ENCODE measurements around the gene GPR146. TPM values are rescaled to one million over a fixed set of nuclear protein-coding genes. Genes with fewer than 3 reads are reported as not detected.

Gene GPR146
- total RNA-seq, 1 donor: 5.1 TPM

DNA sequence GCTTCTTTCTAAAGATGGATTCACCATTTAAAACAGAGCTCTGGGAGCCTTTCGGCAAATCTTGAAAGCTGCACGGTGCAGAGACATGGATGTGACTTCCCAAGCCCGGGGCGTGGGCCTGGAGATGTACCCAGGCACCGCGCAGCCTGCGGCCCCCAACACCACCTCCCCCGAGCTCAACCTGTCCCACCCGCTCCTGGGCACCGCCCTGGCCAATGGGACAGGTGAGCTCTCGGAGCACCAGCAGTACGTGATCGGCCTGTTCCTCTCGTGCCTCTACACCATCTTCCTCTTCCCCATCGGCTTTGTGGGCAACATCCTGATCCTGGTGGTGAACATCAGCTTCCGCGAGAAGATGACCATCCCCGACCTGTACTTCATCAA lies 47.3 kb downstream of the GPR146 start:
- Histone ChIP-seq H3K36me3 (ENCODE audit: insufficient read depth, low read length) (no peaks in the 10 kb centered on the region), H3K27ac (ENCODE audit: low read depth, low read length) (no peak overlapping the region), H4K20me1 (ENCODE audit: insufficient read depth, low read length) (peaks cover 10% of the 10 kb centered on the region), H3K79me2 (ENCODE audit: insufficient read depth, low read length) (peaks cover 2% of the 10 kb centered on the region), H3K27me3 (ENCODE audit: insufficient read depth, low read length) (no peaks in the 10 kb centered on the region), H2AFZ (ENCODE audit: low read length) (no peak overlapping the region), H3K4me3 (ENCODE audit: insufficient read depth, low read length) (no peak overlapping the region), H3K9me3 (ENCODE audit: low read depth, low read length) (no peaks in the 10 kb centered on the region), H3K4me1 (ENCODE audit: insufficient read depth, low read length) (peaks cover 26% of the 10 kb centered on the region), H3K4me2 (ENCODE audit: insufficient read depth, low read length) (no peak overlapping the region)
- TF ChIP-seq, protein P1, sequence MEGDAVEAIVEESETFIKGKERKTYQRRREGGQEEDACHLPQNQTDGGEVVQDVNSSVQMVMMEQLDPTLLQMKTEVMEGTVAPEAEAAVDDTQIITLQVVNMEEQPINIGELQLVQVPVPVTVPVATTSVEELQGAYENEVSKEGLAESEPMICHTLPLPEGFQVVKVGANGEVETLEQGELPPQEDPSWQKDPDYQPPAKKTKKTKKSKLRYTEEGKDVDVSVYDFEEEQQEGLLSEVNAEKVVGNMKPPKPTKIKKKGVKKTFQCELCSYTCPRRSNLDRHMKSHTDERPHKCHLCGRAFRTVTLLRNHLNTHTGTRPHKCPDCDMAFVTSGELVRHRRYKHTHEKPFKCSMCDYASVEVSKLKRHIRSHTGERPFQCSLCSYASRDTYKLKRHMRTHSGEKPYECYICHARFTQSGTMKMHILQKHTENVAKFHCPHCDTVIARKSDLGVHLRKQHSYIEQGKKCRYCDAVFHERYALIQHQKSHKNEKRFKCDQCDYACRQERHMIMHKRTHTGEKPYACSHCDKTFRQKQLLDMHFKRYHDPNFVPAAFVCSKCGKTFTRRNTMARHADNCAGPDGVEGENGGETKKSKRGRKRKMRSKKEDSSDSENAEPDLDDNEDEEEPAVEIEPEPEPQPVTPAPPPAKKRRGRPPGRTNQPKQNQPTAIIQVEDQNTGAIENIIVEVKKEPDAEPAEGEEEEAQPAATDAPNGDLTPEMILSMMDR (IDR thresholded peaks at IDR 0.05; ENCODE audit: extremely low read depth, low read depth, low read length): no peak
- DNase-seq (ENCODE audit: insufficient read length, low spot score, missing footprints): no peak

DNA sequence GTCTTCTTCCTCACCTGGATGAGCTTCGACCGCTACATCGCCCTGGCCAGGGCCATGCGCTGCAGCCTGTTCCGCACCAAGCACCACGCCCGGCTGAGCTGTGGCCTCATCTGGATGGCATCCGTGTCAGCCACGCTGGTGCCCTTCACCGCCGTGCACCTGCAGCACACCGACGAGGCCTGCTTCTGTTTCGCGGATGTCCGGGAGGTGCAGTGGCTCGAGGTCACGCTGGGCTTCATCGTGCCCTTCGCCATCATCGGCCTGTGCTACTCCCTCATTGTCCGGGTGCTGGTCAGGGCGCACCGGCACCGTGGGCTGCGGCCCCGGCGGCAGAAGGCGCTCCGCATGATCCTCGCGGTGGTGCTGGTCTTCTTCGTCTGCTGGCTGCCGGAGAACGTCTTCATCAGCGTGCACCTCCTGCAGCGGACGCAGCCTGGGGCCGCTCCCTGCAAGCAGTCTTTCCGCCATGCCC lies 47.9 kb downstream of the GPR146 start:
- Histone ChIP-seq H3K4me2 (ENCODE audit: insufficient read depth, low read length) (no peak overlapping the region), H3K27ac (ENCODE audit: low read depth, low read length) (no peak overlapping the region), H3K9me3 (ENCODE audit: low read depth, low read length) (no peaks in the 10 kb centered on the region), H4K20me1 (ENCODE audit: insufficient read depth, low read length) (peaks cover 15% of the 10 kb centered on the region), H2AFZ (ENCODE audit: low read length) (no peak overlapping the region), H3K4me3 (ENCODE audit: insufficient read depth, low read length) (no peak overlapping the region), H3K79me2 (ENCODE audit: insufficient read depth, low read length) (peaks cover 2% of the 10 kb centered on the region), H3K27me3 (ENCODE audit: insufficient read depth, low read length) (no peaks in the 10 kb centered on the region), H3K4me1 (ENCODE audit: insufficient read depth, low read length) (peaks cover 20% of the 10 kb centered on the region), H3K36me3 (ENCODE audit: insufficient read depth, low read length) (no peaks in the 10 kb centered on the region)
- TF ChIP-seq, protein P1 (IDR thresholded peaks at IDR 0.05; ENCODE audit: extremely low read depth, low read depth, low read length): no peak
- no peak for DNase-seq (ENCODE audit: insufficient read length, low spot score, missing footprints)

DNA sequence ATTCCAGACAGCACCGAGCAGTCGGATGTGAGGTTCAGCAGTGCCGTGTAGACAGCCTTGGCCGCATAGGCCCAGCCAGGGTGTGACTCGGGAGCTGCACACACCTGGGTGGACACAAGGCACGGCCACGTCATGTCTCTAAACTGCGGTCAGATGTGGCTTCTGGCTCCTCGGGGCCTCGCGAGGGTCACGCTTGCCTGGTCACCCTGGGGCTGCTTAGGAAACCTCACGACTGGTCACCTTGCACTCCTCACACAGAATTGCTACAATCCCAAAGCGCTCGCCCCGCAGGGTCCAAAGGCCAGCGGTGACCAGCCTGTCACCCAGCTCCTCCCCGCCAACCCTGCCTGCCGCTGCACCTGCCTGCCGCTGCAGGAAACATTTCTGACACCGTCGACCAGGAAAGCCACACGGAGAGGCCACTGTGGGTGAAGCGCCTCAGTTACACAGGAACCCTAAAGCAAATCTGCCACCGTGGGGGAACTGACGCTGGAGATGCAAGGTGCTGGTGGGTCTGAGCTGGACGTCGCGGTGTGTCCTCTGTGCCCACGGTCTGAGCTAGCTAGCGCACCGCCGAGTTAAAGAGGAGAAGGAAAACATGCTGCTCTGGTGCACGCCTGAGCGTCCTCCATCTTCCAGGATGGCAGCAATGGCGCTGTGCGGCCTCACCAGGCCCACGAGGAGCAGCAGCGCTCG lies 48.6 kb downstream of the GPR146 start:
- Histone ChIP-seq H3K4me3 (ENCODE audit: insufficient read depth, low read length) (no peak overlapping the region), H3K27me3 (ENCODE audit: insufficient read depth, low read length) (no peaks in the 10 kb centered on the region), H3K9me3 (ENCODE audit: low read depth, low read length) (no peaks in the 10 kb centered on the region), H4K20me1 (ENCODE audit: insufficient read depth, low read length) (peaks cover 15% of the 10 kb centered on the region), H3K27ac (ENCODE audit: low read depth, low read length) (no peak overlapping the region), H2AFZ (ENCODE audit: low read length) (no peak overlapping the region), H3K4me1 (ENCODE audit: insufficient read depth, low read length) (peaks cover 13% of the 10 kb centered on the region), H3K36me3 (ENCODE audit: insufficient read depth, low read length) (no peaks in the 10 kb centered on the region), H3K79me2 (ENCODE audit: insufficient read depth, low read length) (peaks cover 2% of the 10 kb centered on the region), H3K4me2 (ENCODE audit: insufficient read depth, low read length) (no peak overlapping the region)
- DNase-seq (ENCODE audit: insufficient read length, low spot score, missing footprints): no peak
- TF ChIP-seq, protein P1 (IDR thresholded peaks at IDR 0.05; ENCODE audit: extremely low read depth, low read depth, low read length): no peak

DNA sequence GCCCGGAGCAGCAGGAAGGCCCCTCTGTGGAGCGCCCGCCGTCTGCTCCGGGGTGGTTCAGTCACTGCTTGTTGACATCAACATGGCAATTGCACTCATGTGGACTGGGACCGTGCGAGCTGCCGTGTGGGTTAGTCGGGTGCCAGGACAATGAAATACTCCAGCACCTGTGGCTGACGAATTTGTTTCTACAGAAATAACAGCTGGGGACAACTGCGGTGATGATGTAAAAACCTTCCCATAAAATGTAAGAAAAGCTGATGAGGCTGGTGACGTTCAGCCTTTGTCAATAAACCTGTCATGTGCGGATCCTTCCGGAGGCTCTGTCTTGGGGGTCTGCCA lies 49.1 kb downstream of the GPR146 start:
- no peak overlapping the region for H2AFZ ChIP-seq (ENCODE audit: low read length)
- H3K79me2 ChIP-seq (ENCODE audit: insufficient read depth, low read length): peaks cover 2% of the 10 kb centered on the region
- no peaks in the 10 kb centered on the region for H3K9me3 ChIP-seq (ENCODE audit: low read depth, low read length)
- peaks cover 8% of the 10 kb centered on the region for H3K4me1 ChIP-seq (ENCODE audit: insufficient read depth, low read length)
- H3K36me3 ChIP-seq (ENCODE audit: insufficient read depth, low read length): peaks cover 3% of the 10 kb centered on the region
- no peak for DNase-seq (ENCODE audit: insufficient read length, low spot score, missing footprints)
- H3K27me3 ChIP-seq (ENCODE audit: insufficient read depth, low read length): no peaks in the 10 kb centered on the region
- H4K20me1 ChIP-seq (ENCODE audit: insufficient read depth, low read length): peaks cover 15% of the 10 kb centered on the region
- TF ChIP-seq, protein P1 (IDR thresholded peaks at IDR 0.05; ENCODE audit: extremely low read depth, low read depth, low read length): no peak
- H3K27ac ChIP-seq (ENCODE audit: low read depth, low read length): no peak overlapping the region
- H3K4me2 ChIP-seq (ENCODE audit: insufficient read depth, low read length): no peak overlapping the region
- no peak overlapping the region for H3K4me3 ChIP-seq (ENCODE audit: insufficient read depth, low read length)

Measured in osteoblast (primary cell).